Gastrocnemius medialis (tissue), 4 donors: Measurements from ENCODE around the gene DAG1. TPM values are rescaled to one million over a fixed set of nuclear protein-coding genes. Genes with fewer than 3 reads are reported as not detected.

Source experiments
- ATAC-seq, 2 donors: fragments of 150-250 bp; one replicate each; pipeline ENCODE4 v1.9.1; 2016
- DNase-seq, 2 donors: peaks; one replicate each; pipeline ENCODE4 v3.0.0-alpha.2; 2019
- H3K27ac ChIP-seq, 4 donors: fragments of 200-600 bp; sonication (generic); 1 replicate in 1 of 4; 2 replicates in 3 of 4; pipeline ENCODE4 v1.5.1; 2016 to 2018; ENCODE audit warnings: mild to moderate bottlenecking in 2 of 4, moderate library complexity in 1 of 4
- H3K27me3 ChIP-seq, 3 donors: fragments of 200-600 bp; sonication (generic) in 2 of 3; 1 replicate in 1 of 3; 2 replicates in 2 of 3; pipeline versions ENCODE4 v1.5.1 to v1.6.0; 2016 to 2019; ENCODE audit warnings: mild to moderate bottlenecking in 1 of 3, moderate library complexity in 1 of 3
- H3K36me3 ChIP-seq, 2 donors: fragments of 200-600 bp; sonication (generic) in 1 of 2; one replicate each; pipeline ENCODE4 v1.5.1; 2017 to 2018
- H3K4me1 ChIP-seq, 2 donors: fragments of 200-600 bp; sonication (generic) in 1 of 2; one replicate each; pipeline ENCODE4 v1.5.1; 2016 to 2017; ENCODE audit warnings: mild to moderate bottlenecking in 2 of 2
- H3K4me3 ChIP-seq, 4 donors: fragments of 200-600 bp; sonication (generic) in 3 of 4; 1 replicate in 1 of 4; 2 replicates in 3 of 4; pipeline ENCODE4 v1.5.1; 2016 to 2019; ENCODE audit warnings: mild to moderate bottlenecking in 2 of 4
- H3K9me3 ChIP-seq, 3 donors: fragments of 200-600 bp; sonication (generic) in 2 of 3; 1 replicate in 1 of 3; 2 replicates in 2 of 3; pipeline ENCODE4 v1.5.1; 2016 to 2019
- POLR2A ChIP-seq, 2 donors: fragments of 450-650 bp; IDR thresholded peaks; one replicate each; pipeline ENCODE4 v1.6.1; 2017; ENCODE audit warnings: antibody characterized with exemption in 2 of 2, mild to moderate bottlenecking in 2 of 2, moderate library complexity in 2 of 2
- in situ Hi-C, 4 donors: fragments of 200-750 bp; cut with MboI; loops; one replicate each; pipeline versions ENCODE4 v1.15.0 to v1.8.0; 2017; ENCODE audit warnings: low sequenced_read_pairs in 4 of 4
- intact Hi-C: fragments of 100-400 bp; cut with DNase I; formaldehyde crosslinking; loops from one replicate; pipeline ENCODE4 v1.15.1; 2023; ENCODE audit warnings: low total_unique reads
- total RNA-seq, 4 donors: library from RNA; depleted of rRNA; stranded (reverse); fragments of >200 nt; gene quantifications; one replicate each; pipeline versions ENCODE4 v1.1.0 to v1.2.3, GENCODE V29; 2016
- TF ChIP-seq, protein P1 (sequence below), 5 experiments: fragments of 450-650 bp in 3 of 5; fragments of 200-600 bp in 2 of 5; sonication (generic) in 2 of 5; IDR thresholded peaks in 4 of 5; conservative IDR thresholded peaks in 1 of 5; 1 replicate in 4 of 5; 2 replicates in 1 of 5; pipeline ENCODE4 v1.5.1; 2016 to 2019; ENCODE audit warnings: antibody characterized with exemption in 5 of 5, mild to moderate bottlenecking in 3 of 5, moderate library complexity in 3 of 5

The DAG1 gene
- total RNA-seq, 4 donors from 2014 or later = 95.0 to 177 (median 109) TPM

DNA sequence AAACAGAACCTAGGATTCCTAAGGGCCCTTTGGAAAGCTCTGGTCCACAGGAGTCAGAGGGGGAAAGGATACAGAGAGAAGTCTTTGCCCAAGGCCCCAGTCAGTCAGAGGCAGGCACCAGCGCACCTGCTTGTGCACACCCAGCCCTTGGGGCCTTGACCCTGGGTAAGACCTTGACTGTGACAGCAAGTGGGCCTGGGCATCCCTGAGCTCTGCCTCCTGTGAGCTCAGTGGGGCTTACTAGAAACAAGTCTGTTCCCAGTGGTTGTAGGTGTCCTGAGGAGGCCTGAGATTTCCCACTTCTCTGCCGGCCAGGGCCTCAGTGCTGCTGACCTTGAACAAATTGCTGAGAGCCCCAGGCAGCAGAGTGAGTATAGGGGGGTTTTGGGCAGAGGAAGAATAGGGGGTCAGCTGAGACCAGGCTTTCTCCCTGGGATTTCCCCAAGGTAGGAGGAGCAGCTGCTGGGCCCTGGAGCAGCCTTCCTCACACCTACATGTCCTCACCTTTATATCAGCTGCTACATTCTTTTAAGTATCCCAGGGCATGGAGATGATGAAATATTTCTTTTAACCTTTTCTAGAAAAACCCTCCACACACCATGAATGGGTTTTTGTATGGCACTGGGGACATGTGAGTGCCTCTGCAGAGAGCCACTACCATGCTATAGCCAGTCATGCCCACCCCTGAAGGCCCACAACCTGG, 9.7 kb upstream of the DAG1 start:
- DNase-seq (no peak), ATAC-seq (no peak)
- Histone ChIP-seq H3K4me3 (no peak overlapping the region), H3K9me3 (no peaks in the 10 kb centered on the region), H3K27me3 (no peaks in the 10 kb centered on the region), H3K4me1 (peaks cover 15 to 26% of the 10 kb centered on the region in 2 donors), H3K27ac (no peak overlapping the region), H3K36me3 (no peaks in the 10 kb centered on the region)
- intact Hi-C loops = no loop called here
- TF ChIP-seq POLR2A (IDR thresholded peaks at IDR 0.05) = no peak
- TF ChIP-seq, protein P1, sequence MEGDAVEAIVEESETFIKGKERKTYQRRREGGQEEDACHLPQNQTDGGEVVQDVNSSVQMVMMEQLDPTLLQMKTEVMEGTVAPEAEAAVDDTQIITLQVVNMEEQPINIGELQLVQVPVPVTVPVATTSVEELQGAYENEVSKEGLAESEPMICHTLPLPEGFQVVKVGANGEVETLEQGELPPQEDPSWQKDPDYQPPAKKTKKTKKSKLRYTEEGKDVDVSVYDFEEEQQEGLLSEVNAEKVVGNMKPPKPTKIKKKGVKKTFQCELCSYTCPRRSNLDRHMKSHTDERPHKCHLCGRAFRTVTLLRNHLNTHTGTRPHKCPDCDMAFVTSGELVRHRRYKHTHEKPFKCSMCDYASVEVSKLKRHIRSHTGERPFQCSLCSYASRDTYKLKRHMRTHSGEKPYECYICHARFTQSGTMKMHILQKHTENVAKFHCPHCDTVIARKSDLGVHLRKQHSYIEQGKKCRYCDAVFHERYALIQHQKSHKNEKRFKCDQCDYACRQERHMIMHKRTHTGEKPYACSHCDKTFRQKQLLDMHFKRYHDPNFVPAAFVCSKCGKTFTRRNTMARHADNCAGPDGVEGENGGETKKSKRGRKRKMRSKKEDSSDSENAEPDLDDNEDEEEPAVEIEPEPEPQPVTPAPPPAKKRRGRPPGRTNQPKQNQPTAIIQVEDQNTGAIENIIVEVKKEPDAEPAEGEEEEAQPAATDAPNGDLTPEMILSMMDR (IDR thresholded peaks at IDR 0.05 in 4 of 5, conservative IDR thresholded peaks at IDR 0.05 in 1 of 5) = no peak
- in situ Hi-C loops = no loop called here

DNA sequence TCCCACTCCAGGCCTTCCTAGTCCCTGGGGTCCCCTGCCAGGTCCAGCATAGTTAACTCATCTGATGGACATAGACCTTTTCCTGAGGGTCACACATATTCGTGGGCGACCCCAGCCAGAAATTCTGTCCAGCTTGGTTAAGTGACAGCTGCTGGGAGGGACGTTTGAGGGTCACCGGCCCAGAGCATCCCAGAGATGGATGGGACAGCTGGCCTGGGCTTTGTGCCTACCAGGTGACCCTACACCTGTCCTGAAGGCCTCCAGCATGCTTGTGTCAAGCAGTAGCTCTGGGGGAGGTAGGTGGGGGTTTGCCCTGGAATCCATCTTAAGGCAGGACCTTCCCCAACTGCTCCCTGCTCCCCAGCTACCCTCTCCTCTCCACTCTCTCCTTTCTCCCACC, 9.1 kb upstream of the DAG1 start:
- TF ChIP-seq POLR2A (IDR thresholded peaks at IDR 0.05) = no peak
- TF ChIP-seq, protein P1 (IDR thresholded peaks at IDR 0.05 in 4 of 5, conservative IDR thresholded peaks at IDR 0.05 in 1 of 5) = no peak
- Histone ChIP-seq H3K4me1 (peaks cover 14 to 22% of the 10 kb centered on the region in 2 donors), H3K27ac (no peak overlapping the region), H3K36me3 (no peaks in the 10 kb centered on the region), H3K4me3 (no peak overlapping the region), H3K9me3 (no peaks in the 10 kb centered on the region), H3K27me3 (no peaks in the 10 kb centered on the region)
- intact Hi-C loops = no loop called here
- in situ Hi-C loops = no loop called here
- ATAC-seq = no peak
- DNase-seq = no peak

DNA sequence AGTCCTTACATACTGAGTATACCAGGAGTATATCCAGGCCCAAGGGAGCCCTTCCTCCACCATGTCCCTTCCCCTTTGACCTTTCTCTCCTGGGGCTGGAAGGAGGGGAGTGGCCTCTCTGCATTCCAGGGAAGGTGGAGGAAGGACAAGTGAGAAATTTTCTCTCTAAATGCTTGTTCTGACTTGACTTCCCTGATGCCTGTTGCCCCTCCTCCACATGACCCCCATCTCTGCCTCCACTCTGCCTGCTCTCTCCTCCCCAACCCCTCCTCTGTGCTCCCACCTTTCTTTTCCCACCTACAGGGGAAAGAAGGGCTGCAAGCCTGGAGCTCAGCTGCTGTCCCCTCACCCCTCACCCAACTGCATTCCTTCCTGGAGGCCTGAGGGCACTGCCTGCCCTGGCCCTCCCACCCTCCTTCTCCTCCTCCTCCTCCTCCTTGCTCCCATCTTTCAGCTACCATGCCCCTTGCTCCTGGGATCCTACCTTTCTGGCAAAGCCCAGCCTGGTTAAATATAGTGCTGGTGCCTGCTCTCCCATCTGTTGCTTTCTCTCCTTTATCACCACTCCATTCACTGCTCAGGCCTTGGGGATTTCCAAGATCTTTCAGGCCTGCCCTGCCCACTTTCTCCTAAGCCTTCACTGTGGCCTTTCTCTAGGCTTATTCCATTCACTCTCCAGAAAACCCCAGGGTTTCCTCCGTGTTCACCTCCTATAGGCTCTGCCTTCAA, 8.5 kb upstream of the DAG1 start:
- no peak for DNase-seq

DNA sequence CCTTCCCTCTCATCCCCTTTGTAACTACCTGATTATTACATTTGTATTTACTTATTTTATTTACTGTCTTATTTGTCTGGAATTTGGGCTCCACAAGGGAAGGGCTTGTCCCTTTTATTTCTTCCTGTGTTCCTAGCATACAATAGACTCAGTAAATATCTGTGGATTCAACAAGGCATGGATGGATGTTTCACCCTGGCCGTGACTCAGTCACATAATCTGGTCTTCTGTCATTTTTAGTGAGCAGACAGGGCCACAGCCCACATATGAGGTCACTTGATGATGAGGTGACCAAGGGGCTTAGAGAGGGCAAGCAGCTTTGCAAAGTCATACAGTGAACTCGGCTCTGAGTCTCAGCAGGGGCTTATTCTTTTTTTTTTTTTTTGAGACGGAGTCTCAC, 7.8 kb upstream of the DAG1 start:
- H3K4me3 ChIP-seq = no peak overlapping the region
- no peaks in the 10 kb centered on the region for H3K9me3 ChIP-seq
- no peaks in the 10 kb centered on the region for H3K27me3 ChIP-seq
- intact Hi-C loops = no loop called here
- H3K4me1 ChIP-seq = peaks cover 14 to 22% of the 10 kb centered on the region in 2 donors
- in situ Hi-C loops = no loop called here
- no peak for DNase-seq
- ATAC-seq = no peak
- TF ChIP-seq POLR2A (IDR thresholded peaks at IDR 0.05) = no peak
- TF ChIP-seq, protein P1 (IDR thresholded peaks at IDR 0.05 in 4 of 5, conservative IDR thresholded peaks at IDR 0.05 in 1 of 5) = no peak
- H3K27ac ChIP-seq = peak overlapping the region in 3 of 4 donors; percentile 37 to 54 (median 45)
- H3K36me3 ChIP-seq = no peaks in the 10 kb centered on the region

More for the DNA sequence above, 8.5 kb upstream of the DAG1 start:
- Histone ChIP-seq H3K4me3 (no peak overlapping the region), H3K27me3 (no peaks in the 10 kb centered on the region), H3K9me3 (no peaks in the 10 kb centered on the region), H3K27ac (peak overlapping the region in 3 of 4 donors; percentile 37 to 54 (median 45)), H3K36me3 (no peaks in the 10 kb centered on the region), H3K4me1 (peaks cover 14 to 22% of the 10 kb centered on the region in 2 donors)
- ATAC-seq = no peak
- in situ Hi-C loops (no loop called here), intact Hi-C loops (no loop called here)
- TF ChIP-seq, protein P1 (IDR thresholded peaks at IDR 0.05 in 4 of 5, conservative IDR thresholded peaks at IDR 0.05 in 1 of 5) = no peak
- TF ChIP-seq POLR2A (IDR thresholded peaks at IDR 0.05) = no peak
